IgD-negative memory B cell (primary cell): ENCODE data around the gene TPM3. TPM values are rescaled to one million over a fixed set of nuclear protein-coding genes. Genes with fewer than 3 reads are reported as not detected.

Source experiments
- H3K27ac Mint-ChIP-seq, 3 donors: one replicate each; pipeline ENCODE4 v1.8.0; 2020 to 2022; ENCODE audit warnings: mild to moderate bottlenecking in 3 of 3, mixed read lengths in 3 of 3, moderate library complexity in 1 of 3
- H3K27me3 Mint-ChIP-seq: one replicate; pipeline ENCODE4 v1.8.0; 2021; ENCODE audit warnings: mixed read lengths
- H3K36me3 Mint-ChIP-seq: one replicate; pipeline ENCODE4 v1.8.0; 2020; ENCODE audit warnings: mild to moderate bottlenecking, mixed read lengths
- H3K4me1 Mint-ChIP-seq, 3 donors: one replicate each; pipeline ENCODE4 v1.8.0; 2020 to 2022; ENCODE audit warnings: mixed read lengths in 3 of 3, mild to moderate bottlenecking in 1 of 3
- H3K4me3 Mint-ChIP-seq, 4 donors: one replicate each; pipeline ENCODE4 v1.8.0; 2020 to 2022; ENCODE audit warnings: mild to moderate bottlenecking in 4 of 4, mixed read lengths in 4 of 4, moderate library complexity in 3 of 4
- H3K9me3 Mint-ChIP-seq, 3 donors: one replicate each; pipeline ENCODE4 v1.8.0; 2020 to 2021; ENCODE audit warnings: mixed read lengths in 3 of 3, mild to moderate bottlenecking in 1 of 3
- polyA plus RNA-seq: library from polyadenylated mRNA; unstranded; fragments of 300-500 nt; fragmentation: Illumina TruSeq; gene quantifications from one replicate; pipeline ENCODE4 v1.2.3, GENCODE V29; 2021

The TPM3 gene
- polyA plus RNA-seq, 1 donor from 2014 or later: 878 TPM

- H3K4me3 Mint-ChIP-seq: peak overlapping the region in 1 of 4 donors; percentile 45
- no peaks in the 10 kb centered on the region for H3K36me3 Mint-ChIP-seq
- H3K4me1 Mint-ChIP-seq: peaks cover 2 to 6% (median 3%) of the 10 kb centered on the region in 3 donors
- H3K27me3 Mint-ChIP-seq: peaks cover 5% of the 10 kb centered on the region
- no peaks in the 10 kb centered on the region for H3K9me3 Mint-ChIP-seq
- peak overlapping the region in 1 of 3 donors; percentile 41 for H3K27ac Mint-ChIP-seq
These were observed 4.9 kb downstream of the TPM3 start for GRCh38 chr1:154186852-154187501.

- Mint-ChIP-seq H3K27ac (peak overlapping the region in 1 of 3 donors; percentile 41), H3K36me3 (no peaks in the 10 kb centered on the region), H3K27me3 (peaks cover 3% of the 10 kb centered on the region), H3K9me3 (no peaks in the 10 kb centered on the region), H3K4me3 (peak overlapping the region in 1 of 4 donors; percentile 45), H3K4me1 (peaks cover 8 to 12% (median 9%) of the 10 kb centered on the region in 3 donors)
These were observed 5.7 kb downstream of the TPM3 start for GRCh38 chr1:154186177-154186576.

- peaks cover 29 to 38% (median 32%) of the 10 kb centered on the region in 3 donors for H3K4me1 Mint-ChIP-seq
- H3K9me3 Mint-ChIP-seq: no peaks in the 10 kb centered on the region
- H3K27me3 Mint-ChIP-seq: peaks cover 3% of the 10 kb centered on the region
- no peaks in the 10 kb centered on the region for H3K36me3 Mint-ChIP-seq
- peak overlapping the region; percentile 92 to 100 (median 100) for H3K4me3 Mint-ChIP-seq
- peak overlapping the region; percentile 93 to 98 (median 98) for H3K27ac Mint-ChIP-seq
These were observed 8.6 kb downstream of the TPM3 start for GRCh38 chr1:154183046-154183915.

GRCh38 chr1:154182344-154183045 lies 9.4 kb downstream of the TPM3 start:
- Mint-ChIP-seq H3K4me3 (peak overlapping the region; percentile 92 to 100 (median 100)), H3K4me1 (peaks cover 37 to 46% (median 39%) of the 10 kb centered on the region in 3 donors), H3K36me3 (no peaks in the 10 kb centered on the region), H3K9me3 (no peaks in the 10 kb centered on the region), H3K27ac (peak overlapping the region; percentile 93 to 98 (median 98)), H3K27me3 (no peaks in the 10 kb centered on the region)

- Mint-ChIP-seq H3K27me3 (no peaks in the 10 kb centered on the region), H3K9me3 (no peaks in the 10 kb centered on the region), H3K36me3 (no peaks in the 10 kb centered on the region), H3K4me1 (peaks cover 43 to 52% (median 45%) of the 10 kb centered on the region in 3 donors), H3K27ac (peak overlapping the region; percentile 93 to 98 (median 98)), H3K4me3 (peak overlapping the region; percentile 92 to 100 (median 100))
These were observed 10.0 kb downstream of the TPM3 start for GRCh38 chr1:154181944-154182343.

- Mint-ChIP-seq H3K27ac (peak overlapping the region; percentile 93 to 99 (median 94)), H3K9me3 (no peaks in the 10 kb centered on the region), H3K36me3 (peaks cover 2% of the 10 kb centered on the region), H3K4me1 (peaks cover 52 to 59% (median 52%) of the 10 kb centered on the region in 3 donors), H3K27me3 (no peaks in the 10 kb centered on the region), H3K4me3 (peak overlapping the region; percentile 92 to 100 (median 100))
These were observed 11.8 kb downstream of the TPM3 start for GRCh38 chr1:154179946-154180687.

- peaks cover 52 to 62% (median 57%) of the 10 kb centered on the region in 3 donors for H3K4me1 Mint-ChIP-seq
- no peaks in the 10 kb centered on the region for H3K9me3 Mint-ChIP-seq
- H3K27me3 Mint-ChIP-seq: no peaks in the 10 kb centered on the region
- peak overlapping the region; percentile 93 to 99 (median 94) for H3K27ac Mint-ChIP-seq
- H3K36me3 Mint-ChIP-seq: peaks cover 2% of the 10 kb centered on the region
- peak overlapping the region in 3 of 4 donors; percentile 92 to 100 (median 100) for H3K4me3 Mint-ChIP-seq
These were observed 12.7 kb downstream of the TPM3 start for GRCh38 chr1:154178911-154179811.

- peaks cover 2% of the 10 kb centered on the region for H3K36me3 Mint-ChIP-seq
- no peaks in the 10 kb centered on the region for H3K9me3 Mint-ChIP-seq
- H3K4me3 Mint-ChIP-seq: peak overlapping the region; percentile 9 to 78 (median 61)
- peaks cover 52 to 60% (median 56%) of the 10 kb centered on the region in 3 donors for H3K4me1 Mint-ChIP-seq
- no peaks in the 10 kb centered on the region for H3K27me3 Mint-ChIP-seq
- H3K27ac Mint-ChIP-seq: peak overlapping the region in 2 of 3 donors; percentile 65 to 99
These were observed 13.9 kb downstream of the TPM3 start for GRCh38 chr1:154178013-154178412.

GRCh38 chr1:154176337-154176736 lies 15.6 kb downstream of the TPM3 start:
- Mint-ChIP-seq H3K27me3 (no peaks in the 10 kb centered on the region), H3K9me3 (no peaks in the 10 kb centered on the region), H3K36me3 (peaks cover 2% of the 10 kb centered on the region), H3K27ac (peak overlapping the region in 2 of 3 donors; percentile 25 to 53), H3K4me1 (peaks cover 53 to 55% (median 54%) of the 10 kb centered on the region in 3 donors), H3K4me3 (peak overlapping the region in 3 of 4 donors; percentile 0 to 66 (median 18))

- peaks cover 36 to 43% (median 39%) of the 10 kb centered on the region in 3 donors for H3K4me1 Mint-ChIP-seq
- peaks cover 2% of the 10 kb centered on the region for H3K36me3 Mint-ChIP-seq
- H3K4me3 Mint-ChIP-seq: peak overlapping the region in 1 of 4 donors; percentile 76
- no peaks in the 10 kb centered on the region for H3K9me3 Mint-ChIP-seq
- no peaks in the 10 kb centered on the region for H3K27me3 Mint-ChIP-seq
- peak overlapping the region in 2 of 3 donors; percentile 25 to 69 for H3K27ac Mint-ChIP-seq
These were observed 17.2 kb downstream of the TPM3 start for GRCh38 chr1:154174654-154175053.

GRCh38 chr1:154171880-154172279 lies 20.0 kb downstream of the TPM3 start:
- H3K27ac Mint-ChIP-seq: peak overlapping the region in 1 of 3 donors; percentile 78
- no peaks in the 10 kb centered on the region for H3K9me3 Mint-ChIP-seq
- H3K36me3 Mint-ChIP-seq: peaks cover 2% of the 10 kb centered on the region
- no peaks in the 10 kb centered on the region for H3K27me3 Mint-ChIP-seq
- peaks cover 13 to 19% (median 14%) of the 10 kb centered on the region in 3 donors for H3K4me1 Mint-ChIP-seq
- H3K4me3 Mint-ChIP-seq: no peak overlapping the region

- no peaks in the 10 kb centered on the region for H3K27me3 Mint-ChIP-seq
- H3K4me1 Mint-ChIP-seq: peaks cover 10 to 16% (median 11%) of the 10 kb centered on the region in 3 donors
- no peaks in the 10 kb centered on the region for H3K9me3 Mint-ChIP-seq
- H3K4me3 Mint-ChIP-seq: no peak overlapping the region
- H3K27ac Mint-ChIP-seq: peak overlapping the region in 1 of 3 donors; percentile 78
- no peaks in the 10 kb centered on the region for H3K36me3 Mint-ChIP-seq
These were observed 20.7 kb downstream of the TPM3 start for GRCh38 chr1:154171223-154171583.

GRCh38 chr1:154170547-154171222 lies 21.2 kb downstream of the TPM3 start:
- H3K4me1 Mint-ChIP-seq: peaks cover 8 to 12% (median 9%) of the 10 kb centered on the region in 3 donors
- H3K27ac Mint-ChIP-seq: peak overlapping the region in 1 of 3 donors; percentile 78
- no peaks in the 10 kb centered on the region for H3K27me3 Mint-ChIP-seq
- no peak overlapping the region for H3K4me3 Mint-ChIP-seq
- H3K36me3 Mint-ChIP-seq: no peaks in the 10 kb centered on the region
- H3K9me3 Mint-ChIP-seq: no peaks in the 10 kb centered on the region
